ENCODE measurements around the gene EXOC4. TPM values are rescaled to one million over a fixed set of nuclear protein-coding genes. Genes with fewer than 3 reads are reported as not detected.

EXOC4 gene
- total RNA-seq, 4 donors from 2014 or later, result 52.4 to 82.2 (median 67.0) TPM

DNA sequence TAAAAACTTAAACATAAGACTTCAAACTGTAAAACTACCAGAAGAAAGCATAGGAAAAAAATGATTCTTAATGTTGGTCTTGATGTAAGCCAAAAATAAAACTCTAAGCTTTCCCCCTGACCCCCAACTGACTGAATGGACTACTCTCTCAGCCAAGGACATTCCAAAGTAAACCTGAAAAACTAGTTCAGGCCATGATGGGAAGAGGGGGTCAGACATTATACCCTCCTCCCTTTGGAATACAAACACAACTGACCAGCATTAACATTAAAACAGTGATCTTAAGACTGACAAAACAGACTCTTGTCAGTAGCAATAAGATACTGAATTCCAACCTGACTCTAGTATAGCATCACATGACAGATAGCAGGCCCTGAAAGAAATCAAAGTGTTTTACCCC lies 860.8 kb downstream of the EXOC4 start:
- TF ChIP-seq POLR2A (IDR thresholded peaks at IDR 0.05) (no peak), CTCF (IDR thresholded peaks at IDR 0.05) (no peak)
- H3K4me3 ChIP-seq (ENCODE audit: low read depth, poor library complexity, severe bottlenecking), result no peak overlapping the region
- intact Hi-C loops (cut with DNase I; ENCODE audit: low total_unique reads), result loop anchor here (2.0 kb wide), 1 partner anchor 15 kb away; no protein-coding TSS in a partner anchor
- no peak for DNase-seq (ENCODE audit: low spot score in 2 of 2)

DNA sequence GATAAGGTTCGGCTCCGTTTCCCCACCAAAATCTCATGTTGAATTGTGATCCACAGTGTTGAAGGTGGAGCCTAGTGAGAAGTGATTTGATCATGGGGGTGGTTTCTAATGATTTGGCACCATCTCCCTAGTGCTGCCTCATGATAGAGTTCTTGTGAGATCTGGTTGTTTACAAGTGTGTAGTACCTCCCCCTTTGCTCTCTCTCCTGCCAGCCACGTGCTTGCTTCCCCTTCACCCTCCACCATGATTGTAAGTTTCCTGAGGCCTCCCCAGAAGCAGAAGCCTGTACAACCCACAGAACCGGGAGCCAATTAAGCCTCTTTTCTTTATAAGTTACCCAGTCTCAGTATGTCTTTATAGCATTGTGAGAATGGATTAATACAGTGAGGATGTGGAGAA lies 862.1 kb downstream of the EXOC4 start:
- no peak overlapping the region for H3K4me3 ChIP-seq (ENCODE audit: low read depth, poor library complexity, severe bottlenecking)
- WGBS, 2 donors, result 76 to 87% methylated on average over 4 of the region's 4 CpGs
- intact Hi-C loops (cut with DNase I; ENCODE audit: low total_unique reads), result loop anchor here (2.0 kb wide), 1 partner anchor 16 kb away; no protein-coding TSS in a partner anchor
- no peak for DNase-seq (ENCODE audit: low spot score in 2 of 2)
- no peak for TF ChIP-seq POLR2A (IDR thresholded peaks at IDR 0.05)
- no peak for TF ChIP-seq CTCF (IDR thresholded peaks at IDR 0.05)

Small RNAs within 50 kb of the gene (microRNA-seq; reads per million reads assigned to microRNA genes)
- gene MIR6133 (ENCODE audit: borderline number of aligned reads in 1 of 2, borderline replicate concordance in 2 of 2), result 0 reads per million in 2 donors

Other genes with a start within 250 kb of the EXOC4 start
- 10 to 100 TPM; 27.9 to 39.0 (median 34.5) TPM for gene CHCHD3, start 171.0 kb upstream of the EXOC4 start, total RNA-seq

All from lower leg skin (tissue), 4 donors.